ENCODE measurements around the gene GABRR3. TPM values are rescaled to one million over a fixed set of nuclear protein-coding genes. Genes with fewer than 3 reads are reported as not detected.
"Not testable (repeated sequence)": the region's sequence is repeated elsewhere in the genome, so short reads cannot be mapped to it uniquely, and the experiment has no call there.

Gene GABRR3
- total RNA-seq, 8 experiments from 2014 or later: 0.09 to 1.1 (median 0.31) TPM; not detected in 2

GRCh38 chr3:98018301-98018700 lies 16.8 kb downstream of the GABRR3 start:
- in situ Hi-C loops (cut with MboI; ENCODE audit: low pct_unique_long_range_greater_than_20kb in 2 of 9, low sequenced_read_pairs in 9 of 9, unreplicated experiment in 9 of 9): loop anchor here in 4 of 9 experiments (25.0 kb wide), 2 partner anchors 231 to 1156 kb away; no protein-coding TSS in a partner anchor
- H3K27ac ChIP-seq: no peak overlapping the region
- ATAC-seq (replicated peaks in 6 of 8): no peak
- no peak overlapping the region for H3K4me3 ChIP-seq
- whole genome bisulfite sequencing, 10 experiments: 35 to 100% (median 85%) methylated on average over 2 to 4 of the region's 4 CpGs; no CpG with 5 or more reads in 1 of the 10 experiments
- H3K4me1 ChIP-seq (replicated peaks in 1 of 2): peaks cover 0 to 10% of the 10 kb centered on the region in 2 donors

- Histone ChIP-seq H3K27ac (no peak overlapping the region), H3K4me3 (no peak overlapping the region), H3K4me1 (replicated peaks in 1 of 2) (no peaks in the 10 kb centered on the region)
- ATAC-seq (replicated peaks in 6 of 8): no peak
- in situ Hi-C loops (cut with MboI; ENCODE audit: low pct_unique_long_range_greater_than_20kb in 2 of 9, low sequenced_read_pairs in 9 of 9, unreplicated experiment in 9 of 9): loop anchor here in 4 of 9 experiments (25.0 kb wide), 2 partner anchors 227 to 1152 kb away; no protein-coding TSS in a partner anchor
- WGBS, 10 experiments: 71 to 100% (median 89%) methylated on average over 1 to 2 of the region's 2 CpGs
Measured at GRCh38 chr3:98014268-98014585, 20.9 kb downstream of the GABRR3 start.

DNA sequence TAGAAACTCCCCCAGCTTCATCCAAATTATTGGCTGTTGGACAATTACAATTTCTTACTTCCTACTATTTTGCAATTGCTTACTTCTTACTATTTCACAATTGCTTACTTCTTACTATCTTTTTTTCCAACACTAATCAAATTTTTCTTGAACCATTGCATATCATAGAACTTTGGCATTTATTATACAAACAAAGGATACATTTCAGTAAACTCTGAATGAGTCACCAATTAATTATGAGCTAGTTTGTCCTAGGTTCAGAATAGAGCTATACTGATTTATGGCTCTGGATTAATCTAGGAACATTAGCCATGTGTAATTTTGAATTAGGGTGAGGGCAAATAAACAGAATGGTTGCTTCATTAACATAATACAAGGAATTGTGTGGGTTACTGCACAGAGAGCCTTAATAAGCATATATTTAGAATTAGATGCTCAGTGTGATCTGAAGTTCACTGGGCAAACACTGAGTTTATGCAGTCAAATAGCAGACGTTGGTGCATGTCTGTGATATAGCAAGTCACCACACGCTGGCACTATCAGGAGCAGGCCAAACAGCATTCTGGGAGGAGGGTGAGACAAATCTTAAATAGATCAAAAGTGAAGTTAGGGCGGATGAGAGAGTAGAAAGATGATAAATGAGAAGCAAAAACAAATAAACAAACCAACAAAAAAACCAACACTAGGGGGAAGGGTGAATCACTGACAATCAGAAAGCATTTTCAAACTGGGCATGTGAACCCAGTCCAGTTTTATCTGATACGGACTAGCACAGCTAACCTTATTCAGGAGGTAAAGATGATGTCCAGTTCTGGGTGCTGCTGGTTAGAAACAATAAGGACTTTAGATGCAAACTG lies 21.5 kb downstream of the GABRR3 start:
- H3K4me3 ChIP-seq: no peak overlapping the region
- in situ Hi-C loops (cut with MboI; ENCODE audit: low pct_unique_long_range_greater_than_20kb in 2 of 9, low sequenced_read_pairs in 9 of 9, unreplicated experiment in 9 of 9): loop anchor here in 4 of 9 experiments (25.0 kb wide), 2 partner anchors 226 to 1151 kb away; no protein-coding TSS in a partner anchor
- ATAC-seq (replicated peaks in 6 of 8): peak; percentile 33 to 93 (median 54)
- H3K27ac ChIP-seq: no peak overlapping the region
- WGBS, 10 experiments: 13 to 100% (median 44%) methylated on average over 1 to 4 of the region's 4 CpGs; no CpG with 5 or more reads in 1 of the 10 experiments
- H3K4me1 ChIP-seq (replicated peaks in 1 of 2): no peaks in the 10 kb centered on the region

GRCh38 chr3:98012979-98013378 lies 22.1 kb downstream of the GABRR3 start:
- ATAC-seq (replicated peaks in 6 of 8): peak in 2 of 8 experiments; percentile 12 to 32
- H3K4me1 ChIP-seq (replicated peaks in 1 of 2): no peaks in the 10 kb centered on the region
- in situ Hi-C loops (cut with MboI; ENCODE audit: low pct_unique_long_range_greater_than_20kb in 2 of 9, low sequenced_read_pairs in 9 of 9, unreplicated experiment in 9 of 9): loop anchor here in 4 of 9 experiments (25.0 kb wide), 2 partner anchors 226 to 1151 kb away; no protein-coding TSS in a partner anchor
- no peak overlapping the region for H3K4me3 ChIP-seq
- WGBS, 10 experiments: 0 to 93% (median 64%) methylated on average over 1 to 2 of the region's 2 CpGs; no CpG with 5 or more reads in 2 of the 10 experiments
- no peak overlapping the region for H3K27ac ChIP-seq

GRCh38 chr3:98010883-98011449 lies 24.1 kb downstream of the GABRR3 start:
- not testable (repeated sequence) for H3K4me1 ChIP-seq (replicated peaks in 1 of 2); ATAC-seq (replicated peaks in 6 of 8); H3K4me3 ChIP-seq; H3K27ac ChIP-seq
- in situ Hi-C loops (cut with MboI; ENCODE audit: low pct_unique_long_range_greater_than_20kb in 2 of 9, low sequenced_read_pairs in 9 of 9, unreplicated experiment in 9 of 9): loop anchor here in 4 of 9 experiments (25.0 kb wide), 2 partner anchors 224 to 1149 kb away; no protein-coding TSS in a partner anchor
- WGBS, 10 experiments: 0 to 100% (median 98%) methylated on average over 1 to 4 of the region's 4 CpGs; no CpG with 5 or more reads in 2 of the 10 experiments

- in situ Hi-C loops (cut with MboI; ENCODE audit: low pct_unique_long_range_greater_than_20kb in 2 of 9, low sequenced_read_pairs in 9 of 9, unreplicated experiment in 9 of 9): loop anchor here in 4 of 9 experiments (25.0 kb wide), 2 partner anchors 223 to 1148 kb away; no protein-coding TSS in a partner anchor
- H3K4me3 ChIP-seq: no peak overlapping the region
- WGBS, 10 experiments: 20 to 100% (median 77%) methylated on average over 1 to 6 of the region's 7 CpGs; no CpG with 5 or more reads in 2 of the 10 experiments
- H3K27ac ChIP-seq: no peak overlapping the region
- no peak for ATAC-seq (replicated peaks in 6 of 8)
- no peaks in the 10 kb centered on the region for H3K4me1 ChIP-seq (replicated peaks in 1 of 2)
Measured at GRCh38 chr3:98010194-98010882, 24.8 kb downstream of the GABRR3 start.

GRCh38 chr3:98008855-98009254 lies 26.3 kb downstream of the GABRR3 start:
- in situ Hi-C loops (cut with MboI; ENCODE audit: low pct_unique_long_range_greater_than_20kb in 2 of 9, low sequenced_read_pairs in 9 of 9, unreplicated experiment in 9 of 9): loop anchor here in 4 of 9 experiments (25.0 kb wide), 2 partner anchors 222 to 1147 kb away; no protein-coding TSS in a partner anchor
- H3K4me3 ChIP-seq: no peak overlapping the region
- 0 to 100% (median 85%) methylated on average over 2 of the region's 2 CpGs; no CpG with 5 or more reads in 2 of the 10 experiments for WGBS, 10 experiments

GRCh38 chr3:98005438-98005837 lies 29.7 kb downstream of the GABRR3 start:
- Histone ChIP-seq H3K4me1 (replicated peaks in 1 of 2) (no peaks in the 10 kb centered on the region), H3K4me3 (no peak overlapping the region), H3K27ac (no peak overlapping the region)
- ATAC-seq (replicated peaks in 6 of 8): peak in 1 of 8 experiments; percentile 30
- 0 to 100% (median 79%) methylated on average over 1 to 2 of the region's 2 CpGs for WGBS, 10 experiments
- in situ Hi-C loops (cut with MboI; ENCODE audit: low pct_unique_long_range_greater_than_20kb in 2 of 9, low sequenced_read_pairs in 9 of 9, unreplicated experiment in 9 of 9): loop anchor here in 4 of 9 experiments (25.0 kb wide), 2 partner anchors 218 to 1143 kb away; no protein-coding TSS in a partner anchor

More at GRCh38 chr3:98008855-98009254, 26.3 kb downstream of the GABRR3 start:
- Histone ChIP-seq H3K27ac (no peak overlapping the region), H3K4me1 (replicated peaks in 1 of 2) (no peaks in the 10 kb centered on the region)
- ATAC-seq (replicated peaks in 6 of 8): peak in 2 of 8 experiments; percentile 5 to 8

DNA sequence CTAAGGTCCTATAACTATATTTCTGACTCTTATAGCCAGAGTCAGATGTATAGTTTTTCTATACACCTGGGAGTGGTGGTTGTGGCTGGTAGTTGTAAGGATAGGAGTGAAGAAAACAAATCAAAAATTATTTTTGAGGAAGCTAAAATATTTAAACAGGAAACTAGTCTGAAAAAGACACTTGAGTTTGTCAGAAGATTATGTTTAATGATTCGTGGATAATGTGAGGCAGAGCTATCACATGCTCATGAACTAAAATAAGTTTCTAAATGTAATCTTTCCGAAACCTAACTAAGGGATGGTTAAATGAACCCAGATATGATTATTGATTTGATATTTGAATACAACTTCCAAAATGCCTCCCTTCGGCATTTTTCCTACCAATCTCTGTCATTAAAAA lies 30.4 kb downstream of the GABRR3 start:
- Histone ChIP-seq H3K4me3 (no peak overlapping the region), H3K27ac (no peak overlapping the region), H3K4me1 (replicated peaks in 1 of 2) (no peaks in the 10 kb centered on the region)
- 29 to 100% (median 74%) methylated on average over 1 to 3 of the region's 3 CpGs for WGBS, 10 experiments
- in situ Hi-C loops (cut with MboI; ENCODE audit: low pct_unique_long_range_greater_than_20kb in 2 of 9, low sequenced_read_pairs in 9 of 9, unreplicated experiment in 9 of 9): loop anchor here in 4 of 9 experiments (25.0 kb wide), 2 partner anchors 217 to 1142 kb away; no protein-coding TSS in a partner anchor
- ATAC-seq (replicated peaks in 6 of 8): no peak

DNA sequence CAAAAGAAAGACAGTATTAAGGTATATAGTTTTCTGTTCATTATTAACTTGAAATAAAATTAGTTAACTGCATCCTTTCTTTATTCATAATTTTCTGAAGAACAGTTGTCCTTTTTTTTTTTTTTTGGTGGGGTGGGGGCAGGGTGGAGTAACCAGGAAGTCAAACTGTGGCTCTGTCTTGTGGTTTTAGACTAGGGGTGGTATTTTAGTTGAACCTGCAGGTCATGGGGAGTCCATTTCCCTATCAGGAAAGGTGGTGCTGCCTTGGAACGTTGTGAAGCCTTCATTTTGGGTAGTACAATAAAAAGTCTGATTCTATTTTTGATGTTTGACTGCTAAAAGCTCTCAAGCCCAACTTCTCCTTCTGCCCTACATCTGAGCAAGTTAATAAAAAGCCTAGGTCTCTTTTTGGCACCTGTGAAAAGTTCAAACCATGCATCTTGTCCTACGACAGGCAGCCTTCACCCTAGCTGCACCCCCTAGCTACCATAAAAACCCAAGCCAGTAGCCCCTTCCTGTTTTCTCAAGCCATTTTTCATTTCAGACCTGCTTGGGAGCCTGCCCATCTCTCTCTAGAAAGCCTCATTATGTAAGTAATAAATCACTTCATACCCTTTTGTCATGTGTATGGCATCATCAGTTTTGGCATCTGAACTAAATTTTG lies 31.7 kb downstream of the GABRR3 start:
- WGBS, 10 experiments: 0 to 100% (median 64%) methylated on average over 1 to 2 of the region's 2 CpGs; no CpG with 5 or more reads in 4 of the 10 experiments
- in situ Hi-C loops (cut with MboI; ENCODE audit: low pct_unique_long_range_greater_than_20kb in 2 of 9, low sequenced_read_pairs in 9 of 9, unreplicated experiment in 9 of 9): loop anchor here in 4 of 9 experiments (25.0 kb wide), 2 partner anchors 216 to 1141 kb away; no protein-coding TSS in a partner anchor
- H3K4me3 ChIP-seq: no peak overlapping the region

DNA sequence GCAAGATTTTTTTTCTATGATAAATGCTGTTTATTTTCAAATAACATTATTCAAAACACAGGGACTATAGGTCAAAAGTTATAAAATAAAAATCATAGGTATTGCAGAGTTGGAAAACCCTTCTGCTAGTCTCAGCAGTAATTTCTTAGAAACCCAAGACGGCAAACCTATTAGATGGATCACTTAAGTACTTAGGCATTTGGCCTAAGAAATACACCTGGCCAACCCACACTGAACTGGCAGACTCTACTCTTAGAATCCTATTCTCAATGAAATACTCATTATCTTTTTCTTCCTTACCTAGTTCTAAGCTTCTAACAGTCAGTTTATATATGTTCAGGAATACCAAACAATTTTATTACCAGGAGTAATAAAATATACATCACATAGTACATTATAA lies 32.4 kb downstream of the GABRR3 start:
- Histone ChIP-seq H3K27ac (no peak overlapping the region), H3K4me3 (no peak overlapping the region), H3K4me1 (replicated peaks in 1 of 2) (no peaks in the 10 kb centered on the region)
- no peak for ATAC-seq (replicated peaks in 6 of 8)
- in situ Hi-C loops (cut with MboI; ENCODE audit: low pct_unique_long_range_greater_than_20kb in 2 of 9, low sequenced_read_pairs in 9 of 9, unreplicated experiment in 9 of 9): loop anchor here in 4 of 9 experiments (25.0 kb wide), 2 partner anchors 215 to 1140 kb away; no protein-coding TSS in a partner anchor
- 67 to 100% (median 95%) methylated on average over 1 of the region's 1 CpG; no CpG with 5 or more reads in 4 of the 10 experiments for WGBS, 10 experiments

More for the DNA sequence above, 31.7 kb downstream of the GABRR3 start:
- ATAC-seq (replicated peaks in 6 of 8): no peak
- no peak overlapping the region for H3K27ac ChIP-seq
- H3K4me1 ChIP-seq (replicated peaks in 1 of 2): no peaks in the 10 kb centered on the region

- 0 to 57% (median 33%) methylated on average over 1 of the region's 1 CpG; no CpG with 5 or more reads in 3 of the 10 experiments for WGBS, 10 experiments
- H3K27ac ChIP-seq: no peak overlapping the region
- no peaks in the 10 kb centered on the region for H3K4me1 ChIP-seq (replicated peaks in 1 of 2)
- in situ Hi-C loops (cut with MboI; ENCODE audit: low pct_unique_long_range_greater_than_20kb in 2 of 9, low sequenced_read_pairs in 9 of 9, unreplicated experiment in 9 of 9): loop anchor here in 4 of 9 experiments (25.0 kb wide), 2 partner anchors 213 to 1138 kb away; no protein-coding TSS in a partner anchor
- ATAC-seq (replicated peaks in 6 of 8): peak in 3 of 8 experiments; percentile 80 to 85 (median 82)
- H3K4me3 ChIP-seq: no peak overlapping the region
Measured at GRCh38 chr3:97999994-98000393, 35.1 kb downstream of the GABRR3 start.

Data from motor neuron (in vitro differentiated cells).